ENCODE data around the gene NACAD.

NACAD gene

GRCh38 chr7:45131891-45132290, 43.1 kb upstream of the NACAD start:
- DNase-seq (ENCODE audit: low read depth): no peak

DNA sequence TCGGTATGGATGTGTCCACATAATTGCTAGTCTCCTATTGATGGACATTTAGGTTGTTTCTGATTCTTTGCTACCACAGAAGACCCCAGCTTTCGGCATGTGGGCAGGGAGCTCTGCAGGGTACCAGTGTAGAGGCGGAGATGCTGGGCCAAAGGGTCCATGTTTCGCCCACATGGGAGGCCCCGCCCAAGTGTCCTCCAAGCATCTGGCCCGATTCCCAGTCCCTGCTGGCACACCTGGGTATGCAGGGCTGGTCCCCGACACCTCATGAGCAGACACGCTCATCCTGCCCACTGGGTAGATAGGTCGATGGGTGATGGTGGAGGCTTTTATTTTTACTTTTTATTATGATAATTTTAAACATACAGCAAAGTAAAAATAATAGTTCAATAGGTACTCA, 42.1 kb upstream of the NACAD start:
- no peak for DNase-seq (ENCODE audit: low read depth)
- TF ChIP-seq, protein P1, sequence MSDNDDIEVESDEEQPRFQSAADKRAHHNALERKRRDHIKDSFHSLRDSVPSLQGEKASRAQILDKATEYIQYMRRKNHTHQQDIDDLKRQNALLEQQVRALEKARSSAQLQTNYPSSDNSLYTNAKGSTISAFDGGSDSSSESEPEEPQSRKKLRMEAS (IDR thresholded peaks at IDR 0.05; ENCODE audit: low read depth, low read length): no peak
- TF ChIP-seq POLR2A (IDR thresholded peaks at IDR 0.05; ENCODE audit: extremely low read depth, insufficient read length): no peak
- no peak overlapping the region for H3K4me3 ChIP-seq (ENCODE audit: low read depth, low read length)

More at GRCh38 chr7:45131891-45132290, 43.1 kb upstream of the NACAD start:
- no peak overlapping the region for H3K4me3 ChIP-seq (ENCODE audit: low read depth, low read length)
- TF ChIP-seq, protein P1 (IDR thresholded peaks at IDR 0.05; ENCODE audit: low read depth, low read length): no peak
- no peak for TF ChIP-seq POLR2A (IDR thresholded peaks at IDR 0.05; ENCODE audit: extremely low read depth, insufficient read length)
- TF ChIP-seq CTCF (IDR thresholded peaks at IDR 0.05; ENCODE audit: low read depth, low read length): no peak
- TF ChIP-seq MYC (IDR thresholded peaks at IDR 0.05; ENCODE audit: low read depth, low read length): no peak

GRCh38 chr7:45129906-45130305, 41.1 kb upstream of the NACAD start:
- H3K4me3 ChIP-seq (ENCODE audit: low read depth, low read length): no peak overlapping the region
- no peak for DNase-seq (ENCODE audit: low read depth)
- TF ChIP-seq, protein P1 (IDR thresholded peaks at IDR 0.05; ENCODE audit: low read depth, low read length): no peak
- no peak for TF ChIP-seq POLR2A (IDR thresholded peaks at IDR 0.05; ENCODE audit: extremely low read depth, insufficient read length)
- no peak for TF ChIP-seq CTCF (IDR thresholded peaks at IDR 0.05; ENCODE audit: low read depth, low read length)
- TF ChIP-seq MYC (IDR thresholded peaks at IDR 0.05; ENCODE audit: low read depth, low read length): no peak

DNA sequence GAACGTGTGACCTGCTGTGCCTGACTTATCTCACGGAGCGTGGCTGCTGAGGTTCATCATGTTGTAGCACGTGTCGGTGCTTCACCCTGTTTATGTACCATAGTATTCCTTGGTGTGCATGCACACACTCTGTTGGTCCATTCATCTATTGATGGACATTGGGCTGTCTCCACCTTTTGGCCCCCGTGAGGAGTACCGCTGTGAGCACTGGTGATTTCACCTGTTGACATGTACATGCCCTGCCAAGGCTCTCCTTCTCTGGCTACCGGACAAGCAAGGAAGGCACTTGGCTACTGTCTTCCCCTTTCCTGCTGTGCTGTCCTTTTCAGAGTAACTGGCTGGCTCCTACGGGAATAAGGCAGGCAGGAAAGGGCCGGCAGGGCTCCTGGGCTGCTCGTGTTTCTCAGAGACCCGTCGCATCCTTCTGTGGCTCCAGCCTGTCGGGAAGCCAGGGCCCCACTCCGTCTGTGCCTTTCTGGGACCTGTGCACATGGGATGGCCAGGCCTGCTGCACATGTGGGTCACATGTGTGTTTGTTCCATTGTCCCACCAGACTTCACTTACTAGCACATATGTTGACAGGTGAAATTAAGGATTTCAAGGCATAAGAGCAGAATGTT, 40.5 kb upstream of the NACAD start:
- no peak for DNase-seq (ENCODE audit: low read depth)
- H3K4me3 ChIP-seq (ENCODE audit: low read depth, low read length): no peak overlapping the region
- TF ChIP-seq POLR2A (IDR thresholded peaks at IDR 0.05; ENCODE audit: extremely low read depth, insufficient read length): no peak
- TF ChIP-seq CTCF (IDR thresholded peaks at IDR 0.05; ENCODE audit: low read depth, low read length): no peak
- TF ChIP-seq, protein P1 (IDR thresholded peaks at IDR 0.05; ENCODE audit: low read depth, low read length): no peak
- no peak for TF ChIP-seq MYC (IDR thresholded peaks at IDR 0.05; ENCODE audit: low read depth, low read length)

- no peak for TF ChIP-seq MYC (IDR thresholded peaks at IDR 0.05; ENCODE audit: low read depth, low read length)
- no peak for TF ChIP-seq CTCF (IDR thresholded peaks at IDR 0.05; ENCODE audit: low read depth, low read length)
- no peak for TF ChIP-seq POLR2A (IDR thresholded peaks at IDR 0.05; ENCODE audit: extremely low read depth, insufficient read length)
- TF ChIP-seq, protein P1 (IDR thresholded peaks at IDR 0.05; ENCODE audit: low read depth, low read length): no peak
- no peak overlapping the region for H3K4me3 ChIP-seq (ENCODE audit: low read depth, low read length)
- DNase-seq (ENCODE audit: low read depth): no peak
Measured at GRCh38 chr7:45126920-45127319, 38.2 kb upstream of the NACAD start.

GRCh38 chr7:45126201-45126600, 37.4 kb upstream of the NACAD start:
- no peak overlapping the region for H3K4me3 ChIP-seq (ENCODE audit: low read depth, low read length)
- no peak for DNase-seq (ENCODE audit: low read depth)
- TF ChIP-seq POLR2A (IDR thresholded peaks at IDR 0.05; ENCODE audit: extremely low read depth, insufficient read length) (no peak), CTCF (IDR thresholded peaks at IDR 0.05; ENCODE audit: low read depth, low read length) (no peak), MYC (IDR thresholded peaks at IDR 0.05; ENCODE audit: low read depth, low read length) (no peak)
- TF ChIP-seq, protein P1 (IDR thresholded peaks at IDR 0.05; ENCODE audit: low read depth, low read length): no peak

Data from NB4 (cell line).